HL-60 (cell line): ENCODE measurements around the gene CERS4.

Experiments
- DNase-seq, 2 experiments: peaks; one replicate each; pipeline ENCODE4 v3.0.0-alpha.2; 2010 to 2020; ENCODE audit warnings: low read depth in 1 of 2, low spot score in 1 of 2
- H3K27ac ChIP-seq: fragments of 250-450 bp; sonication (Bioruptor Pico); replicated peaks from 2 replicates; pipeline ENCODE4 v1.5.1; 2020; ENCODE audit warnings: mild to moderate bottlenecking, moderate library complexity
- H3K27me3 ChIP-seq: fragments of 250-450 bp; sonication (Bioruptor Pico); 2 replicates; pipeline ENCODE4 v1.5.1; 2021; ENCODE audit warnings: mild to moderate bottlenecking, moderate library complexity; ENCODE audit not compliant: insufficient read depth, poor library complexity, severe bottlenecking
- H3K4me3 ChIP-seq: replicated peaks from 2 replicates; pipeline ENCODE4 v1.5.1; 2011; ENCODE audit warnings: mild to moderate bottlenecking, control low read depth, low read length; ENCODE audit not compliant: insufficient read depth
- CTCF ChIP-seq: IDR thresholded peaks from one replicate; pipeline ENCODE4 v1.5.1; 2011; ENCODE audit warnings: low read length, control low read depth, inconsistent platforms; ENCODE audit not compliant: insufficient read depth
- GABPA ChIP-seq: IDR thresholded peaks from 2 replicates; pipeline ENCODE4 v1.6.1; 2012; ENCODE audit warnings: low read depth
- POLR2AphosphoS5 ChIP-seq: IDR thresholded peaks from 2 replicates; pipeline ENCODE4 v1.6.1; 2012; ENCODE audit warnings: low read depth
- SPI1 ChIP-seq: IDR thresholded peaks from 2 replicates; pipeline ENCODE4 v1.6.1; 2012; ENCODE audit warnings: low read depth, mild to moderate bottlenecking, borderline replicate concordance
- TF ChIP-seq, protein P1 (sequence below): IDR thresholded peaks from 2 replicates; pipeline ENCODE4 v1.6.1; 2012; ENCODE audit warnings: low read depth; ENCODE audit not compliant: insufficient replicate concordance

The CERS4 gene

GRCh38 chr19:8259142-8259921 is 50.2 kb downstream of the CERS4 start:
- Histone ChIP-seq H3K27me3 (no peaks in the 10 kb centered on the region), H3K27ac (no peak overlapping the region), H3K4me3 (no peak overlapping the region)
- DNase-seq: no peak
- TF ChIP-seq GABPA (no peak), POLR2AphosphoS5 (no peak), CTCF (no peak), SPI1 (no peak)
- TF ChIP-seq, protein P1, sequence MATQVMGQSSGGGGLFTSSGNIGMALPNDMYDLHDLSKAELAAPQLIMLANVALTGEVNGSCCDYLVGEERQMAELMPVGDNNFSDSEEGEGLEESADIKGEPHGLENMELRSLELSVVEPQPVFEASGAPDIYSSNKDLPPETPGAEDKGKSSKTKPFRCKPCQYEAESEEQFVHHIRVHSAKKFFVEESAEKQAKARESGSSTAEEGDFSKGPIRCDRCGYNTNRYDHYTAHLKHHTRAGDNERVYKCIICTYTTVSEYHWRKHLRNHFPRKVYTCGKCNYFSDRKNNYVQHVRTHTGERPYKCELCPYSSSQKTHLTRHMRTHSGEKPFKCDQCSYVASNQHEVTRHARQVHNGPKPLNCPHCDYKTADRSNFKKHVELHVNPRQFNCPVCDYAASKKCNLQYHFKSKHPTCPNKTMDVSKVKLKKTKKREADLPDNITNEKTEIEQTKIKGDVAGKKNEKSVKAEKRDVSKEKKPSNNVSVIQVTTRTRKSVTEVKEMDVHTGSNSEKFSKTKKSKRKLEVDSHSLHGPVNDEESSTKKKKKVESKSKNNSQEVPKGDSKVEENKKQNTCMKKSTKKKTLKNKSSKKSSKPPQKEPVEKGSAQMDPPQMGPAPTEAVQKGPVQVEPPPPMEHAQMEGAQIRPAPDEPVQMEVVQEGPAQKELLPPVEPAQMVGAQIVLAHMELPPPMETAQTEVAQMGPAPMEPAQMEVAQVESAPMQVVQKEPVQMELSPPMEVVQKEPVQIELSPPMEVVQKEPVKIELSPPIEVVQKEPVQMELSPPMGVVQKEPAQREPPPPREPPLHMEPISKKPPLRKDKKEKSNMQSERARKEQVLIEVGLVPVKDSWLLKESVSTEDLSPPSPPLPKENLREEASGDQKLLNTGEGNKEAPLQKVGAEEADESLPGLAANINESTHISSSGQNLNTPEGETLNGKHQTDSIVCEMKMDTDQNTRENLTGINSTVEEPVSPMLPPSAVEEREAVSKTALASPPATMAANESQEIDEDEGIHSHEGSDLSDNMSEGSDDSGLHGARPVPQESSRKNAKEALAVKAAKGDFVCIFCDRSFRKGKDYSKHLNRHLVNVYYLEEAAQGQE: no peak

DNA sequence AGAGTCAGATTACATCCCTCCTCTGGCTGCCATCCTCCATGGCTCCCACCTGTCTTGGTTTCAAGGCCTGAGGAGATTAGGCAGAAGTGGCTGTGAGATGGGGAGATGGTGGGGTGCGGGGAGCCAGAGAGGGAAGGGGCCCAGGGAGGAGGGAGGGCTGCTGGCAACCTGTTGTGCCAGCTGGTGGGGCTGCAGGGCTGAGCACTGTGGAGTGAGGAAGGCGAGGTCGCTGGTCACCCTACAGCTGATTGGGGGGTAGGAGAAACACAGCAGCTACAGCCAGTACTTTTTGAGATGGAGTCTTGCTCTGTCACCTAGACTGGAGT is 50.7 kb downstream of the CERS4 start:
- Histone ChIP-seq H3K27me3 (no peaks in the 10 kb centered on the region), H3K4me3 (no peak overlapping the region), H3K27ac (no peak overlapping the region)
- no peak for DNase-seq
- TF ChIP-seq POLR2AphosphoS5: no peak
- TF ChIP-seq SPI1: no peak
- TF ChIP-seq CTCF: no peak
- TF ChIP-seq GABPA: no peak
- TF ChIP-seq, protein P1: no peak

- TF ChIP-seq CTCF: no peak
- TF ChIP-seq SPI1: no peak
- TF ChIP-seq, protein P1: no peak
- TF ChIP-seq GABPA: no peak
- TF ChIP-seq POLR2AphosphoS5: no peak
- H3K27ac ChIP-seq: no peak overlapping the region
- no peak overlapping the region for H3K4me3 ChIP-seq
- no peaks in the 10 kb centered on the region for H3K27me3 ChIP-seq
- DNase-seq: no peak
Observed at GRCh38 chr19:8261347-8261746, 52.2 kb downstream of the CERS4 start.
